Right cardiac atrium (tissue), 5 donors: ENCODE measurements around the gene TSC22D1. TPM values are rescaled to one million over a fixed set of nuclear protein-coding genes. Genes with fewer than 3 reads are reported as not detected.

Source experiments
- ATAC-seq, 2 donors: fragments of 200-7000 bp; cut with Tn5 transposase; one replicate each; pipeline versions ENCODE4 v1.8.0 to v1.9.1; 2020; ENCODE audit warnings: moderate library complexity in 2 of 2, mild to moderate bottlenecking in 1 of 2
- DNase-seq, 3 donors: peaks; one replicate each; pipeline ENCODE4 v3.0.0-alpha.2; 2020
- H3K27ac ChIP-seq: one replicate; pipeline ENCODE4 v1.5.1; 2013; ENCODE audit warnings: mild to moderate bottlenecking, low read length, control low read depth, moderate library complexity
- H3K27me3 ChIP-seq: one replicate; pipeline ENCODE4 v1.6.1; 2013; ENCODE audit not compliant: control insufficient read depth, insufficient read depth
- H3K4me1 ChIP-seq: one replicate; pipeline ENCODE4 v1.6.1; 2013; ENCODE audit warnings: low read length; ENCODE audit not compliant: control insufficient read depth, insufficient read depth
- H3K4me3 ChIP-seq: one replicate; pipeline ENCODE4 v1.5.1; 2013; ENCODE audit warnings: low read length, control low read depth
- H3K9me3 ChIP-seq: one replicate; pipeline ENCODE4 v1.6.1; 2013; ENCODE audit warnings: low read length; ENCODE audit not compliant: control insufficient read depth
- WGBS: extraction: QIAGEN DNeasy Blood & Tissue Kit; methylation state at CpG from one replicate; pipeline ENCODE4 v1.1.7; 2013; 5-methylcytosine and 5-hydroxymethylcytosine counted together
- intact Hi-C, 4 donors: fragments of 100-400 bp; cut with DNase I; formaldehyde crosslinking; loops; one replicate each; pipeline versions ENCODE4 v1.11.0 to v1.14.0; 2022 to 2023
- polyA plus RNA-seq: library from polyadenylated mRNA; stranded (reverse); fragments of 200-250 nt; gene quantifications from one replicate; pipeline ENCODE4 v1.2.3, GENCODE V29; 2013
- total RNA-seq, 4 donors: library from RNA; stranded (reverse); fragmentation: NEBNext Ultra II Directional; extraction: Animal tissue kit (Norgen Biotek cat#: 25700); gene quantifications; one replicate each; pipeline ENCODE4 v1.2.1, GENCODE V29; 2021
- donor health status: healthy with polysubstance abuse.
- donor health status: DM: no; HTN: yes; CAD: no.
- donor health status: DM: no; HTN: no; CAD: no.
- donor health status: DM: no; HTN: yes; CAD: no; lungs with severe emphysema.
- donor health status: DM: yes; HTN: yes; CAD: no.

The TSC22D1 gene
- total and polyA plus RNA-seq, 5 donors, result 90.8 to 163 (median 133) TPM

DNA sequence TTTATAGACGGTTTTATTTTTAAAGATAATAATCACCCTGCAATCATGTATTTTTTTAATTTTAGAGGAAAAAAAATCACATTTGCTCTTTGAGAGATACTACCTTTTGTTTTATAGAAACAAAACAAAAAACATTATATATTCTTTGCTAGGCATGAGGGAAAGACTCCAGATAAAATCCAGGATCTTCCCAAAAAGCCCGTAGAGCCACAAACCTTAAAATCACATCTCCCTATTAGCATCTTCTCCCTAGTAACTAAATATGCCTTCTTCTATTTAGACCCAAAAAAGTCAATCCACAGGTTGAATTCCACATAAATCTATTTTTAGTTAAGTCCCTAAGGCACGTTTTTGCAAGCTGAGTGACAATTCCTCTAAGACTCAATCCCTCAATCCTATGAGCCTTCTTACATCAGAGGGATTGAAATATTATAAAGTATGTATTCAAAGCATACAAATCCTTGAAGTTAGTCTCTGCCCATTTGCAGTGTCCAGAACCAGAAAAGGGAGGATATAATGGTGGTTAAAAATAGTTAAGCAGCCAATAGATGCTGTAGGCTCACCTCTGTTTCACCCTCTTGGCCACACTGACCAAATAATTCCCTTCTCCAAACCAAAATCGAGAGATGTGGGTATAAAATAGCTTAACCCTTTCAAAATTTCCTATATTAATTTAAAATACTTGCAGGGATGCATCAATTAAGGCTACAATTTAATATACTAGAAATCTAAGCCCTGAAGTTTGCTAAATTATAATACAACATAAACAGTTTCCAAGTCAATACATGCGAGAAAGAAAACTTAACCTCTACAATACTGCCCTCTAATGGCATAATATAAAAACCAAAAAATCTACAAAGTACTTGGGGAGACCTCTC is 138.5 kb downstream of the TSC22D1 start:
- WGBS, result 4% methylated on average over 5 of the region's 5 CpGs
- Histone ChIP-seq H3K27me3 (no peaks in the 10 kb centered on the region), H3K9me3 (no peaks in the 10 kb centered on the region), H3K4me3 (peak overlapping the region; percentile 85), H3K4me1 (peaks cover 2% of the 10 kb centered on the region), H3K27ac (peak overlapping the region; percentile 97)
- intact Hi-C loops, result loop anchor here (2.0 to 10.0 kb wide), 11 partner anchors 53 to 531 kb away; no protein-coding TSS in a partner anchor
- DNase-seq, result no peak
- no peak for ATAC-seq

DNA sequence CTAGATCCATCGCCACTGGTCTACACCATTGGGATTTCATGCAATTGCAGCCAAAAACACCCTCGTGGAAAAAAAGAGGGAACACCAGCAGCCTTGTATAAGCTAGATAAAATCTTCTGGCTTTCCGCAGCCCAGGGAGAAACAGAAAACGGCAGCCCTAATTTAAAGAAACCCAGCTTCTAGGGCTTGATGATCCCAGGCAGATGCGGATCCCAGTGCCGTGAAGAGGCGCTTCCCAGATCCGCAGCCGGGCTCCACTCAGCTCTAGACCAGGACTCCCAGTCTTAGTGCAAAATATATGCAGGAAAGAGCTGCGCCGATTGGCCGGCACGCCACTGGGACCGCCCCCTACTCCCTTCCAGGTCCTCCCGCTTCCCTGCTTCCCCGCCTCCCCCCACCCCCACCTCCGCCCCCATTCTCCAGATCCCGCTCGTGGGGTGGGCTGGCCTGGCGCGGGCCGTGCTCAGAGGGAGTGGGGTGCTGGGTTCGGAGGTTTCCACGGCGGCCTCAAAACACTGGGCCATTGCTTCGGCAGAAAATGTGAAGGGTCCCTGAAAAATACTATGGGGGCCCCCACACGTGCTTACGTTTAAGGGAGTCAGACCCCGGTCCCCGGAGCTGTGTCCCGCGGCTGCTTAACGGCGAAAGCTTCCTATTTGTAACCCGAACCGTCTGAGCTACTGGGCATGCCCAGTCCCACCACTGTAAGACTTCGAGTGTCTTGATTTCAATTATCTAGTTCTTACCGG is 139.4 kb downstream of the TSC22D1 start:
- Histone ChIP-seq H3K4me1 (peaks cover 2% of the 10 kb centered on the region), H3K27ac (peak overlapping the region; percentile 97), H3K27me3 (no peaks in the 10 kb centered on the region), H3K4me3 (peak overlapping the region; percentile 85), H3K9me3 (no peaks in the 10 kb centered on the region)
- peak; percentile 94 to 95 for ATAC-seq
- intact Hi-C loops, result loop anchor here (2.0 to 10.0 kb wide), 11 partner anchors 52 to 530 kb away; no protein-coding TSS in a partner anchor
- under 1% methylated on average over 38 of the region's 38 CpGs for WGBS
- peak; percentile 93 to 97 (median 97) for DNase-seq

DNA sequence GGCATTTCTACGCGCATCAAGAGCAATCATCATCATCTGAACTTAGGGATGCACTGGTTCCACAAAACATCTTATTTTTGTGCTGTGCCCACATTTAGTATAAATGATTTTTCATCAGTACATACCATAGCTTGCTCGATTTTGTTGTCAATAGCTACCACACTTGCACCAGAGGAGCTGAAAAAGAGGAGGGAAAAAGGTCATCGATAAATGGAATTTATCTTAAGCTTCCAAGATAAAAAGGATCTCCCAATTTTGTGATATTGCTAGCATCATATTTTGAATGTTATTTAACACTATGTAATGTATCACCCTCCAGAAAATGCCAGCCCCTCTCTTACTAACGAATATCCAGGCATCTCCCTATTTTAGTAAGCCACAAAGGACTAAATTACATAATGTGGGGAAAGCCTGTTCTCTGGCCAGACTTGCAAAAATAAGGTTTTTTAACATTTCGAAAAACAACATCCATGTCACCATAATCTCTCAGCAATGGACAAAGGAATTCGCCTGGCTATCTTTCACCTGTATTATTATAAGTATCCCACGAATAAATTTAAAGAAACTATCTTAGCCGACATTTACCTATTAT is 140.1 kb downstream of the TSC22D1 start:
- DNase-seq, result no peak
- ATAC-seq, result no peak
- Histone ChIP-seq H3K27ac (peak overlapping the region; percentile 93), H3K27me3 (no peaks in the 10 kb centered on the region), H3K4me3 (peak overlapping the region; percentile 85), H3K4me1 (peaks cover 2% of the 10 kb centered on the region), H3K9me3 (no peaks in the 10 kb centered on the region)
- WGBS, result under 1% methylated on average over 9 of the region's 9 CpGs
- intact Hi-C loops, result loop anchor here (2.0 to 10.0 kb wide), 11 partner anchors 51 to 529 kb away; no protein-coding TSS in a partner anchor

DNA sequence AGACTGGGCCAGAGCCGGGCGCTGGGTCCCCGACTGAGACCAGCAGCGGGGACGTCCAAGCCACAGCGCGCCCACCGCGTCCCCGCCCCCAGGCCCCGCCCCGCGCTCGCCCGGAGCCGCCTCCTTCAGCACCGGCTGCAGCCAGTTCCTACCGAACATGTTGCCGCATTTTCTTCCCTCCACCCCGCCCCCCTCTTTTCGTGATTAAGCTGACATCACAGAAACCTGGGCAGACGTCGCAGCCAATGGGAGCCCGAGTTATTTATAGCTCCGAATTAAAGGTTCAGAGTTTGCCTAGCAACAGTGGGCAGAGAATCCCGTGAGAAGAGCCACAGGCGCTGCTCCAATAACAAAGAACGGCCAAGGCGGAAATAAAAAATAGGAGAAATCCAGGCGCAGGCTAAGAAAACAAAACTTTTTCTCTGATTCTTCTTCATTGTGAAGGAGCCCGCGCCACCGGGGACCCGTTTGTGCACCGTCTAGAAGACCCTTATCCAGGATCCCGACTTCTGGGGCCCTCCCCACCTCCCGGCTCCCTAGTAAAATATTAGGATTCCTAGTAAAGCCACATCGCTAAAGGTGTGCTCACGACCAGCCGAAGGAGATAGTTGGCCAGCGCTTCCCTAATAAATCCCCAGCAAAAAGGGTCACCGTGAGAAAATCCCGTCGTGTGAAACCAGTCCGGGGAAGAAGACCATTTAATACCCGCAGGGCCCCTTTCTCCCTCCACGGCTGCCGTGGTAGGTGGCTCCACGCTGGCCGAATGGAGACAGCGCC is 140.8 kb downstream of the TSC22D1 start:
- H3K4me1 ChIP-seq, result peaks cover 2% of the 10 kb centered on the region
- peak; percentile 84 to 87 for ATAC-seq
- peak overlapping the region; percentile 85 for H3K4me3 ChIP-seq
- H3K9me3 ChIP-seq, result no peaks in the 10 kb centered on the region
- intact Hi-C loops, result loop anchor here (5.0 to 10.0 kb wide), 10 partner anchors 51 to 528 kb away; no protein-coding TSS in a partner anchor
- no peaks in the 10 kb centered on the region for H3K27me3 ChIP-seq
- peak; percentile 95 to 97 (median 96) for DNase-seq
- peak overlapping the region; percentile 93 for H3K27ac ChIP-seq
- WGBS, result under 1% methylated on average over 51 of the region's 51 CpGs

DNA sequence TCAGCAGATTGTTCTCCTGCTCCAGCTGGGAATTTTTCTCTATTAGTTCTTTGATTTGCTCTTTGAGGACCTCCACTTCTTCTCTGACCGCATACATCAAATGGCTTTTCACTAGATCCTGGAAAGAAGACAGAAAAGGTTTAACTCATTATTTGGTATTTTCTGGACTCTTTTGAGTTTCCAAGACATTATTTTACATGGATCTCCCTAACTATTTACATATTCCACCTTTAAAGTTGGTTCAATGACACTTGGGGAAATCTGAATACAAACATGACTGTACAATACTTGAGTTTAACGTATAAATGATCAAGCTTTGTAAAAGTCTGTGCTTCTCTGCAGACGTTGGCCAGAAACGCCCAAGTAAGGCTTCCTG is 141.4 kb downstream of the TSC22D1 start:
- intact Hi-C loops, result loop anchor here (5.0 to 10.0 kb wide), 10 partner anchors 50 to 527 kb away; no protein-coding TSS in a partner anchor
- peak overlapping the region; percentile 85 for H3K4me3 ChIP-seq
- H3K27me3 ChIP-seq, result no peaks in the 10 kb centered on the region
- peaks cover 2% of the 10 kb centered on the region for H3K4me1 ChIP-seq
- H3K27ac ChIP-seq, result no peak overlapping the region
- 7% methylated on average over 4 of the region's 4 CpGs for WGBS
- DNase-seq (no peak), ATAC-seq (no peak)
- H3K9me3 ChIP-seq, result no peaks in the 10 kb centered on the region

DNA sequence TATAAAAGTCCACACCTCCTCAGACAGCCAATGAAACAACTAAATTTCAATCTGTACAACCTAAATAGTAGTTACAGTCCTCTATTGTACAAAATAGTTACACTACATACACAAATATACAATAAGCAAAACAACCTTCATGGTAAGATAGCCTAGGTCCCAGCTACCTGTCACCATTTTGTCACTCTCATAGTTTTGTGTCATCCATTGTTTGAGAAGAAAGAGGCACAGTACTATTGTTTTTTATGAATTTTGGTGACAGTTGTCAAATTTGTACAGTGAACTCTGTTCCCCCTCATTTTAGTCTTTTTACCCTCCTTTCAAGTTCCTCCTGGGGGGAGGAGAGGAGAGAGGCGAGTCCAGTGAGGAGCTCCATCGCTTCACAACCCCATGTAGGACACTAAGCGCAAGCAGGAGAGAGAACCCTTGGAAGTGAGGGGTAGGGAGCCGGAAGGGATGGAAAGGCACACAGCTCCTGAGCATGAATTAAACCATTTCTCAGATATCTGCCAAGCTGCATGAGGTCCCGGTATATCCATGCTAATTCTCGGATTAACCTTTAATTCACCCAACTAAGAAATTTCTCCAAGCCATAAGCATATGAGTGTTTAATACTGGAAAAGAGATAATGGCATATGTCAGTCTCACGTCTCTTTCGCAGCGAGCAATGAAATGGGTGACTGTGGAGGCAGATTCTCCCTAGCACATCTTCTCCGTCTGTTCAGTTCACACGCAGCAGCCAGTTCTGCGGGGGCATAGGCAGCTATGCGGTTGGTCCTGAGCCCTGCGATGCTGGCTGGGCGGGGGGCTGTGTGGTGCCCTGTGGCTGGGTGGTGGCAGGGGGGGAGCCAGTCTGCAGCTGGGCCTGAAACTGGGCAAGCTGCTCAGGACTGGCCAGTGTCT is 142.0 kb downstream of the TSC22D1 start:
- peaks cover 2% of the 10 kb centered on the region for H3K4me1 ChIP-seq
- H3K27ac ChIP-seq, result no peak overlapping the region
- intact Hi-C loops, result loop anchor here in 3 of 4 donors (10.0 kb wide), 5 partner anchors 49 to 289 kb away; no protein-coding TSS in a partner anchor
- DNase-seq, result peak in 1 of 3 donors; percentile 68
- peak overlapping the region; percentile 85 for H3K4me3 ChIP-seq
- WGBS, result 65% methylated on average over 15 of the region's 15 CpGs
- H3K27me3 ChIP-seq, result no peaks in the 10 kb centered on the region
- no peak for ATAC-seq
- H3K9me3 ChIP-seq, result no peaks in the 10 kb centered on the region

DNA sequence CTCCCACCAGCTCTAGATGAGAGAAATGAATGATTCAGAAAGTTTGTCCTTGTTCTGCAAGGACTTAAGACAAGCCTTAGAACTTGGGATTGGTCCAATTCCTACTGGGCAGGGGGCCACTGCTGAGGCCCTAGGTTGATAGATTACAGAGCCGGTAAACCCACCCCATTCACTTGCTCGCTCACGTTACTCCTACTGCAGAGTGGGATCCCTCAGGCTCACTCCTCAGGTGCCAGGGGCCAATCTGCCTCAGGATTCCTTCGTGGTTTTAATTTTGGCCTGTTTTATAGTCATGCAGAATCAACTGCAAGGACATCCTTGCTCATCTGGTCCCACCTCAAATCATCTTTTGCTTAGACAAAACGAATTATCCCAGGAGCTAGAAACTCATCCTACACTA is 143.5 kb downstream of the TSC22D1 start:
- 54% methylated on average over 5 of the region's 5 CpGs for WGBS
- intact Hi-C loops, result loop anchor here in 3 of 4 donors (10.0 kb wide), 5 partner anchors 48 to 288 kb away; no protein-coding TSS in a partner anchor
- no peaks in the 10 kb centered on the region for H3K9me3 ChIP-seq
- H3K27ac ChIP-seq, result no peak overlapping the region
- no peak overlapping the region for H3K4me3 ChIP-seq
- DNase-seq, result no peak
- H3K4me1 ChIP-seq, result peaks cover 5% of the 10 kb centered on the region
- H3K27me3 ChIP-seq, result no peaks in the 10 kb centered on the region
- ATAC-seq, result no peak

DNA sequence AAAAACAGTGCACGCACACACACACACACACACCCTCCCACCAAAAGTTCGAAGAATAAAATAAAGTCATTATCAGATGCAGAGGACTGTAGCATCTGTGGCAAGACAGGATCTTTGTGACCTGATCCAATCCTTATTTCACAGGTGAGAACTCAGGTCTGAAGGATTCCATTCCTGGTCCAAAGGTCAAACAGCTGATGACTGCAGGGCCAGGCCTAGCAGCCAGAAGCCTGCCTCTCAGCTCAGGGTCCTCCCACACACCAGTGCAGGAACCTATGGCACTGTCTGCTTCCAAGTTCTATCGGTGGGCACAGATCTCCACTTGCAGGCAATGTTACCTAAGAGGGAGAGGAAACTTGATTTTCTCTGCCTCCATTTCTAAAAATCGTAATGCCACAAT is 145.0 kb downstream of the TSC22D1 start:
- H3K27me3 ChIP-seq, result no peaks in the 10 kb centered on the region
- intact Hi-C loops, result loop anchor here in 3 of 4 donors (10.0 kb wide), 5 partner anchors 46 to 286 kb away; no protein-coding TSS in a partner anchor
- H3K27ac ChIP-seq, result no peak overlapping the region

DNA sequence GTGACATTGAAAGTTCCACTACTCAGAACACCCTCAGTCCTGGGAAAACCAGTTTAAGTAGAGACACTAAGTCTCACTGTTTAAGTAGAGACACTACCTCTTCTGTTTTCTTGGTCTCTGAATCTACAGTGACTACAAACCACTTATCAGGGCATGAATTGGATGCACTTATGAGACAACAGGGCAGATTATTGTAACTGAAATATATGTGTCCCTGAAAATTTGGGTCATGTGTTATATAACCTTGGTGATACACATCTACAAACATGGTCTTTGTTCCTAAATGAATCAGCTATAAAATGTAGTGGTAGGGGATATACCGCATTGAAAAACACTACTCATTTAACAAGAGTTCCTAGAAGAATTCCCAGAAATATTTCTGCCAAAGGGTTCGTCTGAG is 146.8 kb downstream of the TSC22D1 start:
- no peak for DNase-seq
- Histone ChIP-seq H3K9me3 (no peaks in the 10 kb centered on the region), H3K4me1 (peaks cover 5% of the 10 kb centered on the region), H3K4me3 (no peak overlapping the region), H3K27me3 (no peaks in the 10 kb centered on the region), H3K27ac (no peak overlapping the region)
- 76% methylated on average over 2 of the region's 2 CpGs for WGBS
- intact Hi-C loops, result no loop called here
- no peak for ATAC-seq

More for the DNA sequence above, 145.0 kb downstream of the TSC22D1 start:
- Histone ChIP-seq H3K4me1 (peaks cover 5% of the 10 kb centered on the region), H3K4me3 (no peak overlapping the region), H3K9me3 (no peaks in the 10 kb centered on the region)
- DNase-seq (no peak), ATAC-seq (no peak)
- 77% methylated on average over 4 of the region's 4 CpGs for WGBS
